HepG2 (cell line): ENCODE measurements around the gene SLC22A4. TPM values are rescaled to one million over a fixed set of nuclear protein-coding genes. Genes with fewer than 3 reads are reported as not detected.

Experiments used
- ATAC-seq: fragments of 200-7000 bp; cut with Tn5 transposase; 3 replicates; pipeline ENCODE4 v1.9.1; 2020; ENCODE audit warnings: mild to moderate bottlenecking, moderate library complexity
- BruUV-seq: library from RNA; stranded (reverse); fragments of 400-500 nt; replicated peaks from 2 replicates; lab custom pipeline; 2021; lab: Mats Ljungman, UMichigan
- CTCF ChIA-PET: fragments of 300-600 bp; formaldehyde crosslinking; extraction: SDS; loops from one replicate; lab custom pipeline; 2021; ENCODE audit warnings: low total read pairs, inconsistent platforms, low intra/inter-chr PET ratio; lab: Yijun Ruan, JAX
- POLR2A ChIA-PET: fragments of 350-600 bp; sonication (Branson Sonifier 250); formaldehyde crosslinking; loops from one replicate; lab custom pipeline; 2020; ENCODE audit warnings: antibody characterized with exemption, inconsistent platforms; lab: Yijun Ruan, JAX
- DNase-seq: peaks from one replicate; pipeline ENCODE4 v3.0.0-alpha.2; 2015; ENCODE audit warnings: low spot score
- FAIRE-seq: peaks from 3 replicates; lab custom pipeline; 2011; peaks lifted over from hg19 to GRCh38; lab: Jason Lieb, UNC
- H2AFZ ChIP-seq: one replicate; pipeline ENCODE4 v1.6.1; 2011; ENCODE audit warnings: low read length, inconsistent platforms
- H3K27ac ChIP-seq: fragments of 300-600 bp; 3 replicates; pipeline ENCODE4 v1.8.0; 2011; ENCODE audit warnings: mixed run types, mild to moderate bottlenecking, mixed read lengths, low read length, inconsistent platforms; ENCODE audit not compliant: insufficient read depth; ENCODE audit errors: extremely low read length
- H3K27me3 ChIP-seq, 2 experiments: fragments of 200-600 bp in 1 of 2; 2 replicates in 1 of 2; 3 replicates in 1 of 2; pipeline versions ENCODE4 v1.6.0 to v1.8.0; 2011; ENCODE audit warnings: low read length in 2 of 2, mild to moderate bottlenecking in 2 of 2, moderate library complexity in 2 of 2, inconsistent platforms in 1 of 2; ENCODE audit not compliant: insufficient read depth in 2 of 2, control insufficient read depth in 1 of 2
- H3K36me3 ChIP-seq, 2 experiments: fragments of 200-600 bp in 1 of 2; replicated peaks in 1 of 2; 2 replicates in 1 of 2; 3 replicates in 1 of 2; pipeline versions ENCODE4 v1.5.1 to v1.8.0; 2011; ENCODE audit warnings: low read length in 2 of 2, inconsistent platforms in 1 of 2; ENCODE audit not compliant: insufficient read depth in 2 of 2, control insufficient read depth in 1 of 2
- H3K4me1 ChIP-seq: 2 replicates; pipeline ENCODE4 v1.5.1; 2012; ENCODE audit warnings: low read length, inconsistent platforms; ENCODE audit not compliant: insufficient read depth
- H3K4me2 ChIP-seq: 2 replicates; pipeline ENCODE4 v1.6.0; 2011; ENCODE audit warnings: low read depth, low read length, inconsistent platforms
- H3K4me3 ChIP-seq, 3 experiments: fragments of 200-600 bp in 1 of 3; sonication (generic), shearing (Covaris generic) in 1 of 3; replicated peaks in 1 of 3; 2 replicates each; pipeline ENCODE4 v1.5.1; 2011 to 2016; ENCODE audit warnings: low read length in 3 of 3, inconsistent platforms in 2 of 3, low read depth in 2 of 3, mild to moderate bottlenecking in 2 of 3, control low read depth in 1 of 3, mixed read lengths in 1 of 3; ENCODE audit not compliant: insufficient read depth in 1 of 3
- H3K79me2 ChIP-seq: one replicate; pipeline ENCODE4 v1.6.1; 2011; ENCODE audit warnings: low read length, inconsistent platforms; ENCODE audit not compliant: insufficient read depth
- H3K9ac ChIP-seq: 2 replicates; pipeline ENCODE4 v1.6.0; 2011; ENCODE audit warnings: mild to moderate bottlenecking, low read depth, low read length, inconsistent platforms; ENCODE audit not compliant: insufficient read depth
- H3K9me3 ChIP-seq: 2 replicates; pipeline ENCODE4 v1.5.1; 2012; ENCODE audit warnings: mild to moderate bottlenecking, low read length
- H4K20me1 ChIP-seq: 2 replicates; pipeline ENCODE4 v1.6.0; 2011; ENCODE audit warnings: inconsistent platforms, mild to moderate bottlenecking, low read length, moderate library complexity; ENCODE audit not compliant: insufficient read depth
- GMEB1 ChIP-seq: sonication (generic); formaldehyde crosslinking; IDR thresholded peaks from 2 replicates; pipeline ENCODE4 v1.5.1; 2020; ENCODE audit warnings: missing genetic modification reagents, mild to moderate bottlenecking, borderline replicate concordance
- HNRNPK ChIP-seq: fragments of 200-400 bp; formaldehyde crosslinking; IDR thresholded peaks from 2 replicates; pipeline ENCODE4 v1.6.1; 2018; ENCODE audit warnings: low read length, low read depth, moderate library complexity, mild to moderate bottlenecking; ENCODE audit not compliant: poor library complexity, severe bottlenecking
- MXD1 ChIP-seq: sonication (generic); formaldehyde crosslinking; IDR thresholded peaks from 2 replicates; pipeline ENCODE4 v1.4.0; 2020; ENCODE audit warnings: mild to moderate bottlenecking, missing genetic modification reagents
- NR2C2 ChIP-seq: sonication (generic); formaldehyde crosslinking; IDR thresholded peaks from 2 replicates; pipeline ENCODE4 v1.4.0; 2020; ENCODE audit warnings: missing genetic modification reagents, mild to moderate bottlenecking, moderate library complexity, borderline replicate concordance
- PITX1 ChIP-seq: sonication (generic); formaldehyde crosslinking; IDR thresholded peaks from 2 replicates; pipeline ENCODE4 v1.5.1; 2020; ENCODE audit warnings: mild to moderate bottlenecking, missing genetic modification reagents
- POLR2G ChIP-seq: fragments of 200-400 bp; formaldehyde crosslinking; IDR thresholded peaks from 2 replicates; pipeline ENCODE4 v1.6.1; 2018; ENCODE audit warnings: mild to moderate bottlenecking, low read depth, low read length, moderate library complexity
- SALL1 ChIP-seq: sonication (generic); formaldehyde crosslinking; IDR thresholded peaks from 2 replicates; pipeline ENCODE4 v1.8.0; 2022; ENCODE audit warnings: mild to moderate bottlenecking, missing genetic modification reagents
- TAF15 ChIP-seq: fragments of 200-400 bp; formaldehyde crosslinking; IDR thresholded peaks from one replicate; pipeline ENCODE4 v1.6.1; 2018; ENCODE audit warnings: mild to moderate bottlenecking, low read depth, low read length; ENCODE audit not compliant: poor library complexity, severe bottlenecking
- TMF1 ChIP-seq: sonication (generic); formaldehyde crosslinking; IDR thresholded peaks from 2 replicates; pipeline ENCODE4 v1.8.1; 2022; ENCODE audit warnings: low read depth, missing genetic modification reagents
- ZBTB33 ChIP-seq: sonication (generic); formaldehyde crosslinking; IDR thresholded peaks from 2 replicates; pipeline ENCODE4 v1.4.0; 2020; ENCODE audit warnings: missing genetic modification reagents
- ZKSCAN5 ChIP-seq: sonication (generic); formaldehyde crosslinking; IDR thresholded peaks from 2 replicates; pipeline ENCODE4 v1.5.1; 2020; ENCODE audit warnings: mild to moderate bottlenecking, missing genetic modification reagents
- ZNF577 ChIP-seq: sonication (generic); formaldehyde crosslinking; IDR thresholded peaks from 2 replicates; pipeline ENCODE4 v1.4.0; 2020; ENCODE audit warnings: mild to moderate bottlenecking, low read depth, missing genetic modification reagents, borderline replicate concordance
- ZNF629 ChIP-seq: sonication (generic); formaldehyde crosslinking; conservative IDR thresholded peaks from 2 replicates; pipeline ENCODE4 v1.5.0; 2020; ENCODE audit warnings: missing genetic modification reagents
- ZNF740 ChIP-seq: sonication (generic); formaldehyde crosslinking; IDR thresholded peaks from 2 replicates; pipeline ENCODE4 v1.4.0; 2020; ENCODE audit warnings: missing genetic modification reagents
- WGBS: methylation state at CpG from one replicate; pipeline ENCODE4 v1.1.6; 2017; ENCODE audit warnings: low lambda C conversion rate; 5-methylcytosine and 5-hydroxymethylcytosine counted together
- in situ Hi-C: cut with HindIII; loops from 2 replicates; pipeline ENCODE4 v1.10.0; 2017; ENCODE audit warnings: low pct_unique_long_range_greater_than_20kb; ENCODE audit not compliant: extremely low pct_ligation_motif_present
- intact Hi-C: fragments of 100-400 bp; cut with micrococcal nuclease; formaldehyde crosslinking; loops from one replicate; pipeline ENCODE4 v1.10.0; 2022; ENCODE audit not compliant: unreplicated experiment
- polyA plus RNA-seq, 8 experiments: library from polyadenylated mRNA; depleted of rRNA in 3 of 8; stranded (reverse) in 7 of 8; unstranded in 1 of 8; fragments of >200 nt; fragmentation: Illumina TruSeq in 4 of 8; extraction: Trizol in 4 of 8; gene quantifications; 2 replicates each; pipeline versions ENCODE4 v1.2.1 to v1.2.3, GENCODE V29; 2011 to 2016; ENCODE audit warnings: low read depth in 4 of 8, missing spikeins in 1 of 8, mixed read lengths in 1 of 8; ENCODE audit not compliant: insufficient read depth in 1 of 8
- total RNA-seq, 5 experiments: library from RNA; depleted of rRNA; stranded (reverse); fragments of >200 nt; fragmentation: Illumina TruSeq; extraction: Trizol; gene quantifications; 2 replicates each; pipeline ENCODE4 v1.2.3, GENCODE V29; 2016; ENCODE audit warnings: low read depth in 1 of 5

Gene SLC22A4
- total and polyA plus RNA-seq, 2 of the 13 experiments (the other 11 are each of a cell fraction or from before 2014, with no cell fraction given) = 0.33 to 0.62 TPM

- no peak for TF ChIP-seq ZNF577
Observed at GRCh38 chr5:132309679-132310078, 15.5 kb downstream of the SLC22A4 start (continued).

GRCh38 chr5:132310141-132310834, 16.1 kb downstream of the SLC22A4 start:
- FAIRE-seq = no peak
- no peak overlapping the region for H3K4me2 ChIP-seq
- no peak overlapping the region for H3K27ac ChIP-seq
- 68% methylated on average over 11 of the region's 11 CpGs for WGBS
- H3K4me3 ChIP-seq = no peak overlapping the region
- H3K4me1 ChIP-seq = peaks cover 34% of the 10 kb centered on the region
- no peak overlapping the region for H3K9ac ChIP-seq
- peak; percentile 37; the same call in 2 of the 3 replicates for ATAC-seq
- no TSS peak for BruUV-seq
- in situ Hi-C loops = no loop called here
- H3K27me3 ChIP-seq = no peaks in the 10 kb centered on the region
- H4K20me1 ChIP-seq = no peaks in the 10 kb centered on the region
- no peaks in the 10 kb centered on the region for H3K9me3 ChIP-seq
- POLR2A ChIA-PET = interaction anchor here (0.9 to 1.1 kb wide), 2 partner anchors 16 to 59 kb away, joined by 3 to 6 read pairs; partner anchors contain the start of genes SLC22A4 and SLC22A5
- no peaks in the 10 kb centered on the region for H3K79me2 ChIP-seq
- CTCF ChIA-PET = no interaction called here
- no peak for DNase-seq
- no peaks in the 10 kb centered on the region for H3K36me3 ChIP-seq
- TF ChIP-seq POLR2G (no peak), HNRNPK (no peak), NR2C2 (CRISPR knock-in tag) (no peak), SALL1 (CRISPR knock-in tag) (no peak), PITX1 (no peak), ZNF740 (CRISPR knock-in tag) (no peak), ZNF629 (peak; percentile 62), ZBTB33 (CRISPR knock-in tag) (peak; percentile 29; the same call in 1 of the 2 replicates), GMEB1 (CRISPR knock-in tag) (no peak), MXD1 (CRISPR knock-in tag) (no peak), TMF1 (CRISPR knock-in tag) (no peak), ZKSCAN5 (no peak), TAF15 (no peak)
- H2AFZ ChIP-seq = no peak overlapping the region
- intact Hi-C loops = no loop called here
